CD14-positive monocyte (primary cell): ENCODE results near the gene CTTN. TPM values are rescaled to one million over a fixed set of nuclear protein-coding genes. Genes with fewer than 3 reads are reported as not detected.

Source experiments
- DNase-seq, 3 donors: peaks; one replicate each; pipeline ENCODE4 v3.0.0-alpha.2; 2011 to 2022
- H2AFZ ChIP-seq: 2 replicates; pipeline ENCODE4 v1.6.0; 2012; ENCODE audit warnings: mild to moderate bottlenecking, low read depth, low read length, inconsistent platforms; ENCODE audit not compliant: insufficient read depth, poor library complexity, severe bottlenecking
- H3K27ac ChIP-seq, 2 donors: 1 replicate in 1 of 2; 2 replicates in 1 of 2; pipeline ENCODE4 v1.5.1; 2012 to 2013; ENCODE audit warnings: low read length in 2 of 2, control low read depth in 1 of 2, inconsistent platforms in 1 of 2, low read depth in 1 of 2, mild to moderate bottlenecking in 1 of 2
- H3K27me3 ChIP-seq, 2 donors: one replicate each; pipeline versions ENCODE4 v1.6.0 to v1.6.1; 2011 to 2013; ENCODE audit warnings: low read length in 2 of 2; ENCODE audit not compliant: control insufficient read depth in 2 of 2, insufficient read depth in 2 of 2
- H3K36me3 ChIP-seq, 2 donors: replicated peaks in 1 of 2; 1 replicate in 1 of 2; 2 replicates in 1 of 2; pipeline versions ENCODE4 v1.5.1 to v1.6.1; 2012 to 2013; ENCODE audit warnings: low read length in 2 of 2, control low read depth in 1 of 2, inconsistent platforms in 1 of 2, mild to moderate bottlenecking in 1 of 2; ENCODE audit not compliant: insufficient read depth in 2 of 2, control insufficient read depth in 1 of 2
- H3K4me1 ChIP-seq, 2 donors: 1 replicate in 1 of 2; 2 replicates in 1 of 2; pipeline versions ENCODE4 v1.5.1 to v1.6.1; 2012 to 2013; ENCODE audit warnings: low read length in 2 of 2, control low read depth in 1 of 2, inconsistent platforms in 1 of 2, mild to moderate bottlenecking in 1 of 2, moderate library complexity in 1 of 2; ENCODE audit not compliant: insufficient read depth in 2 of 2, control insufficient read depth in 1 of 2
- H3K4me2 ChIP-seq: replicated peaks from 2 replicates; pipeline ENCODE3; 2012; ENCODE audit warnings: low read length, moderate library complexity, mild to moderate bottlenecking; ENCODE audit not compliant: poor library complexity, severe bottlenecking; ENCODE audit errors: extremely low read depth
- H3K4me3 ChIP-seq, 3 experiments: fragments of 200-600 bp in 1 of 3; sonication (generic) in 1 of 3; replicated peaks in 1 of 3; 1 replicate in 2 of 3; 2 replicates in 1 of 3; pipeline ENCODE4 v1.5.1; 2011 to 2013; ENCODE audit warnings: low read length in 3 of 3, mild to moderate bottlenecking in 3 of 3, control low read depth in 2 of 3, low read depth in 2 of 3, inconsistent platforms in 1 of 3, moderate library complexity in 1 of 3
- H3K79me2 ChIP-seq: 2 replicates; pipeline ENCODE4 v1.6.0; 2012; ENCODE audit warnings: mild to moderate bottlenecking, control low read depth, inconsistent platforms, low read length, moderate library complexity; ENCODE audit not compliant: insufficient read depth
- H3K9ac ChIP-seq: 2 replicates; pipeline ENCODE4 v1.6.0; 2017; ENCODE audit warnings: low read length, mild to moderate bottlenecking; ENCODE audit not compliant: insufficient read depth, poor library complexity, severe bottlenecking
- H3K9me3 ChIP-seq, 2 donors: replicated peaks in 1 of 2; 1 replicate in 1 of 2; 2 replicates in 1 of 2; pipeline versions ENCODE4 v1.5.1 to v1.6.1; 2012 to 2013; ENCODE audit warnings: low read length in 2 of 2, control low read depth in 1 of 2; ENCODE audit not compliant: control insufficient read depth in 1 of 2, insufficient read depth in 1 of 2
- H4K20me1 ChIP-seq: 2 replicates; pipeline ENCODE4 v1.6.0; 2012; ENCODE audit warnings: mild to moderate bottlenecking, low read length, control low read depth, moderate library complexity; ENCODE audit not compliant: insufficient read depth
- H3K27ac Mint-ChIP-seq, 7 donors: one replicate each; pipeline ENCODE4 v1.8.0; 2020; ENCODE audit warnings: mild to moderate bottlenecking in 7 of 7, mixed read lengths in 7 of 7, moderate library complexity in 6 of 7, inconsistent platforms in 2 of 7
- H3K27me3 Mint-ChIP-seq, 3 donors: one replicate each; pipeline ENCODE4 v1.8.0; 2021 to 2022; ENCODE audit warnings: low read depth in 3 of 3, mild to moderate bottlenecking in 3 of 3, mixed read lengths in 3 of 3, moderate library complexity in 3 of 3, inconsistent platforms in 1 of 3
- H3K36me3 Mint-ChIP-seq, 2 donors: one replicate each; pipeline ENCODE4 v1.8.0; 2020; ENCODE audit warnings: mixed read lengths in 2 of 2, inconsistent platforms in 1 of 2, mild to moderate bottlenecking in 1 of 2
- H3K4me1 Mint-ChIP-seq: one replicate; pipeline ENCODE4 v1.8.0; 2020; ENCODE audit warnings: mild to moderate bottlenecking, mixed read lengths
- H3K4me3 Mint-ChIP-seq, 2 donors: one replicate each; pipeline ENCODE4 v1.8.0; 2020; ENCODE audit warnings: mild to moderate bottlenecking in 2 of 2, mixed read lengths in 2 of 2, moderate library complexity in 1 of 2
- H3K9me3 Mint-ChIP-seq, 7 donors: one replicate each; pipeline ENCODE4 v1.8.0; 2020 to 2022; ENCODE audit warnings: mixed read lengths in 7 of 7, mild to moderate bottlenecking in 6 of 7, moderate library complexity in 6 of 7, inconsistent platforms in 2 of 7
- CTCF ChIP-seq: fragments of 200-600 bp; IDR thresholded peaks from one replicate; pipeline ENCODE4 v1.8.0; 2022; ENCODE audit warnings: antibody characterized with exemption, mild to moderate bottlenecking
- WGBS: methylation state at CpG from one replicate; pipeline ENCODE4 v1.1.5; 2013; ENCODE audit warnings: missing lambda C conversion rate; ENCODE audit not compliant: insufficient coverage; 5-methylcytosine and 5-hydroxymethylcytosine counted together
- intact Hi-C, 2 donors: fragments of 100-400 bp; cut with micrococcal nuclease; formaldehyde crosslinking; loops; one replicate each; pipeline versions ENCODE4 v1.15.0 to v1.15.1; 2023
- polyA plus RNA-seq, 3 donors: library from polyadenylated mRNA; depleted of rRNA in 1 of 3; unstranded in 2 of 3; stranded (reverse) in 1 of 3; fragments of 300-500 nt in 2 of 3; fragments of >200 nt in 1 of 3; fragmentation: Illumina TruSeq in 2 of 3; gene quantifications; 1 replicate in 2 of 3; 2 replicates in 1 of 3; pipeline ENCODE4 v1.2.3, GENCODE V29; 2012 to 2021

CTTN gene
- polyA plus RNA-seq, 3 donors = 0.05 to 0.11 TPM; not detected in 1

DNA sequence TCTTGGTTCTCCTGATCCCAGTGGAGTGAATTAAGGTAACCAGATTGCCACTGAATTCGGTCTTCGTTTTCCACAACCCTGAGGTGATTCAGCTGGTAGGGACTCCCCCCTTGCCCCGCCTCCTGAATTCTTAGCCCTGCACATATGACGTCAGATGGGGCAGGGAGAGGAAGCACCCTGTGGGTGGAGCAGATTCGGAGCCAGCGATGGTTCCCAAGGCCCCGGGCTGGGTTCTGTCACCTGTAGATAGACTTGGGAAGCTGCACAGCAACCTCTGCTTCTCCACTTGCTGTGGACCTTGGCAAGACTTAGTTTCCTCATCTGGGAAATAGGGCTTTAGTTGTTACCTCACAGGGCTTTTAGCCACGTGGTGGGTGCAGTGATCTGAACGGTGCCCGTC is 67.8 kb downstream of the CTTN start:
- no peak overlapping the region for H3K27ac ChIP-seq
- TF ChIP-seq CTCF = no peak
- Mint-ChIP-seq H3K4me3 (no peak overlapping the region), H3K36me3 (no peaks in the 10 kb centered on the region), H3K27ac (no peak overlapping the region), H3K9me3 (peaks cover 0 to 2% (median 0%) of the 10 kb centered on the region in 7 donors), H3K4me1 (peaks cover 4% of the 10 kb centered on the region), H3K27me3 (peaks cover 8 to 22% (median 16%) of the 10 kb centered on the region in 3 donors)
- intact Hi-C loops = loop anchor here in 1 of 2 donors (10.0 kb wide), 1 partner anchor 289 kb away; no protein-coding TSS in a partner anchor
- H3K9ac ChIP-seq = no peak overlapping the region
- no peaks in the 10 kb centered on the region for H3K36me3 ChIP-seq
- no peaks in the 10 kb centered on the region for H3K4me1 ChIP-seq
- H3K9me3 ChIP-seq = no peaks in the 10 kb centered on the region
- no peak overlapping the region for H3K4me2 ChIP-seq
- no peak for DNase-seq
- H4K20me1 ChIP-seq = no peaks in the 10 kb centered on the region
- H3K4me3 ChIP-seq = no peak overlapping the region
- H3K27me3 ChIP-seq = no peaks in the 10 kb centered on the region
- no peak overlapping the region for H2AFZ ChIP-seq
- no peaks in the 10 kb centered on the region for H3K79me2 ChIP-seq
- WGBS = 93% methylated on average over 6 of the region's 10 CpGs

DNA sequence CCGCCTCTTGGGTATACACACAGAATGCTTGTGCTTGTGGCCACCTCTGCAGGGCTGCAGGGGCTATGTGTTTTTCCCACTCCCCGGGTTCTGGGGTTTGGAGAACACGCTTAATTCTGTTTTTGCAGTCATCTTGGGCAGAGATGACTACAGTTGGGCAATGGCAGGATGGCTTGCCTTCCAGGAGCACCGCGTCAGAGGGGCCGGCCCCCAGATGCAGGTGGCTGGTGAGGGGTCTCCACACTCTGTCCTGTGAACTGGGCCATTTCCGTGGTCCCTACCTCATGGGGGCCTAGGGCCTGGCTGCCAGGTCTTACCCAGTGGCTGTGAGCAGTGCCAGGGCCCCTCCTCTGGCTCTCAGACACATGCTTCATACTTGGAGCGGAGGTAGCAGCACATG is 68.3 kb downstream of the CTTN start:
- H4K20me1 ChIP-seq = no peaks in the 10 kb centered on the region
- Mint-ChIP-seq H3K27ac (no peak overlapping the region), H3K27me3 (peaks cover 10 to 22% (median 19%) of the 10 kb centered on the region in 3 donors)

More for the DNA sequence above, 68.3 kb downstream of the CTTN start:
- Histone ChIP-seq H3K4me1 (no peaks in the 10 kb centered on the region), H3K9ac (no peak overlapping the region), H3K4me2 (no peak overlapping the region), H3K36me3 (no peaks in the 10 kb centered on the region), H3K9me3 (no peaks in the 10 kb centered on the region), H3K4me3 (no peak overlapping the region), H2AFZ (no peak overlapping the region), H3K27me3 (no peaks in the 10 kb centered on the region), H3K27ac (no peak overlapping the region), H3K79me2 (no peaks in the 10 kb centered on the region)
- no peak for TF ChIP-seq CTCF
- Mint-ChIP-seq H3K36me3 (no peaks in the 10 kb centered on the region), H3K4me3 (no peak overlapping the region), H3K9me3 (peaks cover 0 to 2% (median 0%) of the 10 kb centered on the region in 7 donors), H3K4me1 (peaks cover 4% of the 10 kb centered on the region)
- no peak for DNase-seq
- WGBS = 93% methylated on average over 8 of the region's 8 CpGs
- intact Hi-C loops = loop anchor here in 1 of 2 donors (10.0 kb wide), 1 partner anchor 288 kb away; no protein-coding TSS in a partner anchor
